DMS 273 (cell line): ENCODE measurements around the gene BCL11B.

Source experiments
- DNase-seq: peaks from one replicate; lab custom pipeline; 2025; ENCODE audit not compliant: unreplicated experiment; lab: John Stamatoyannopoulos, UW

BCL11B gene

DNA sequence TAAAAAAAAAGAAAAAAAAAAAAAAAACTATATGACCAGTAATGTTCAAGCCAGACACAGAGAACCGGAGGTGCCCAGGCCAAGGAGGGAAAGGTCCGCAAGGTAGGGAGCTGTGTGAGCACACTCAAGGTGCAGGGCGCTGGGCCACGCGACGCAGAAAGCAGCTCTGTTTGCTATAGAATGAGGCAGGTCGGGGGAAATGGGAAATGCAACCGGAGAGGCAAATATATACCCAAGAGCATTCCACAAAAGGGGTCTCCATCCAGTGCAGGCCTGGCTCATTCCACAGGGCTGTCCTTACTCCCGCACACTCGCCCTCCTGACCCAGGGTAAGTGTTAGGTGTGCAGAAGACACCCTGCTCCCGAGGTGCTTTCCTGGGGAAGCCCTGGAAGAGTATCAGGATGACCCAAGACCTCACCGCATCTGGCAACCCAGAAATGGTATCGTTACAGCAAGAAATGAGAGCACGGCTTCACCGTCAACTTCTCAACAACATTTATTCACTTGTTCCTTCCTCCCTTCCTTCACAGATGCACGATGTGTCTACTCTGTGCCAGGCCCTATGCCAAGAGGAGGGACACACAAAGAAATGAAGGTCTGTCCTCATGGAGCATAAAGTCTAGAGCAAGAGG is 86.4 kb downstream of the BCL11B start:
- no peak for DNase-seq

DNA sequence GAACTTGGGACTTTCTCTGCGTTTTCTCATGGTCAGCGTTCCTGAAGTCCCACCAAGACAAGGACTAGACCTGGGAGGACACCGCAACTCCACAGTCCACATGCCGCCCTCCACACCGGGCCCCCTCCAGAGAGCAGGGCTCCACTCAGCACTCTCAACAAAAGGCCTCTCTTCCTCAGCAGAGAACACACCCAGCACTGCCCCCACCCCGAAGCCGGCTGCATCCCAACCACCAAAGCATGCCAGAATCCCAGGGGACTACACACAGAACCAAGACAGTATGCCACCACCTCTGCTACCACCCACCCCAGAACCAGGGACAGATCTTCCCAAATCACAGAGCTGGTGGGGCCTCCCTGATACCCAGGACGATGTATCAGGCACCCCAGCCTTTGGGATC is 88.3 kb downstream of the BCL11B start:
- no peak for DNase-seq

DNA sequence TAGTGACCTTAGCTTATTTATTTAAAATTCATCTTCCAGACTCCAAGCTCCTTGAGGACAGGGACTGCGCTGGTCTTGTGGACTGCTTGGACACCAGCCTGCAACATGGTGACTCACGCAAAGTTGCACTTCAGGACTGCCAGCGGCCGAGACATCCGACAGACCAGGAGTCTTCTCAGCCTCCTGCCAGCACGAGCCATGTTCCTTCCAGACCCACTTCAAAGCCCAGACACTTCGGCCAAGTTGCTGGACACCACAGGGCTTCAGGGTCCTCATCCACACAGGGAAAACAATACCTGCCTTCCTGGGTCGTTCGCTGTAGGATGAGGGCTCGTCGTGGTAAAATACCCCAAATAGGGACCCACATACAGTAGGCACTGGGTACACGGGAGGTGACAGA is 88.7 kb downstream of the BCL11B start:
- no peak for DNase-seq

DNA sequence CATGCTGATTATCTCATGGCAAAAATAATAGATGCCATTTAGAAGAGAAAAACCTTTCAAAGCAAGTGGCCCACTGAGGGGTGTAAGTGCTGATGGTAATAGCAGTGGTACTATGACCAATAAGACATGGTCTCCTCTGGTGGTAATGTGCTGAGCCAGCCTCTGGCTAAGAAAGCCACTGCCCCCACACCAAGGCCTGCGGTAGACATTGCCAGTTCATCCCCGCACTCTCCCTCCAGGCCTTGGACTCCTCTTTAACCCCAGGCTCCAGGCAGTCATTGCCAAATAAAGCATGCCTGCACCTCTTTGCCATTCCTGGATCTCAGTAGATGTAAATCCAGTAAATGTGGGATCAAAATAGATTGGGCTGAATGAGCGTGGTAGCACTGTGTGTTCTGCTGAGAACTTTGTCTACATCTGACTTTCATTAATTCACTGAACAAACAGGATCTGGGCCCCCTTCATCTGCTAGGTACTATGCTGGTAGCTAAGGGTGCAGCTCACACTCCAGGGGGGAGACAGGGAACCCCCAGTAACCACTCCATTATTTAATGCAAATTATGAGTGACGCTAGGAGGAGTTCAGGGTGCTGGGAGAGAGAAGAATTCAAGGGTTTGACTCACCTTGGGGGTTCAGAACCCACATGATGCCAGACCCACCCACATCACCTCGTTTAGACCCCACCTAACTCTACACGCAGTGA is 89.3 kb downstream of the BCL11B start:
- no peak for DNase-seq

DNA sequence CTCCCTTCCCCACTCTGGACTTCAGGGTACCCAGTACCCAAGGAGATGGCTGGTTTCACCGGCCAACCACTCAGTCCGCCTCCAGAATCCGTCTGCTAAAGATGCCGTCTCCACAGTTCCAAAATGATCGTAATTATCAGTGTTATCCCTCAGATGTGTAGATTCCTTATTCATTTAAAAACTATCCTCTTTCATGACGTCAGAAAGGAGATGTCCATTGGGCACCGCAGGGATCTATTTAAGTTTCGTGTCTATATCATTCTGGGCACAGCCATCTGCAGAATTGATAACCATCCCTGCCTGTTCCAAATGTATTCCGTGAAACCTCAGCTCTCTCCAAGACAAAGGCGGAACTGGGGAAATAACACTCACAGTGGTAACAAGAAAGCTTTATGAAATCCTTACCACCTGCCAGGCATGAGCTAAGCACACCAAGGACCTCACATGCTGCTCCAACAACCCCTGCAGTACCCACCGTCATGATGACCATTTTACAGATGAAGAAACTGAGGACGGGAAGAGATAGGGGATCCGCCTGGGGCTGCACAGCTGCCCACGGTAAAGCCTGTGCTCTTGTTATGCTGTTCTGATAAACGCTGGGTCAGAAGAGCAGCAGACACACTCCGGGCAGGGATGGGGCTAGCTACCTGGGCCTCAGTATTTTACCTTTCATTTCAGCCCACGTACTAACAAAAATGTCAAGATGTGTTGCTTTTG is 90.0 kb downstream of the BCL11B start:
- DNase-seq = no peak

DNA sequence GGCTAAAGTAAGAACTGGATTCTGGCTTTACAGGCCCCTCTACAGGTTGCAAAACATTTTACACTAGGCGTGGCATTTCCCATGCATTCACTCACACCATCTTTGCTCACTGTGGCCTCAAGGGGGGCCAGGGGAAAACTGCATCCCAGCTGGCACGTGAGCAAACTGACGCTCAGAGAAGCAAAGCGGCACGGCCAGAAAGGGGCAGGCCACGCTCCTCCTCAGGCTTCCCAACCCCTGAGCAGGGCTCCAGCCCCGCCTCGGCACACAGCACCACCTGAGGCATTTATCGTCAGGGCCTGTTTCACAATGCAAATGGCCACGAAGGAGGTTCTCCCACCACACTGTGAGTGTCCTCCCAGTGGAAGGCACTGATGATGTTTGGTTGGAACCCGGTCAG is 90.8 kb downstream of the BCL11B start:
- no peak for DNase-seq

DNA sequence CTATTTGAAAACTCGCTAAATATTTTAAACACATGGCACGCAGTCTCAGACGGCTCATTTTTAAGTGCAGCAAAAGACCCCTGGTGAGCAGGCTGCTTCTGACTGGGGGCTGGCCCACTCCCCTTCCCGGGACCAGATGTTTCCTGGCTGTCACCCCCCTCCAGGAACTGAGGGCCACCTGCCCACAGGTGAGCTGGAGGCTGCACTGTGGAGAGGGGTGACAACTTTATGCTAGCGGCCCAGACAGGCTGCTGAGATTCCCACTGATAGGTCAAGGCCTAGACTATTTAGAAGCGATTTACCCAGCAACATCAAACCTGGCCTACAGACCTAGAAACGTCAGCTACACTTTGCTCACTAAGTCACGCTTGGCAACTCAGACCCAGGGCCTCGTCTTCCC is 92.1 kb downstream of the BCL11B start:
- no peak for DNase-seq

DNA sequence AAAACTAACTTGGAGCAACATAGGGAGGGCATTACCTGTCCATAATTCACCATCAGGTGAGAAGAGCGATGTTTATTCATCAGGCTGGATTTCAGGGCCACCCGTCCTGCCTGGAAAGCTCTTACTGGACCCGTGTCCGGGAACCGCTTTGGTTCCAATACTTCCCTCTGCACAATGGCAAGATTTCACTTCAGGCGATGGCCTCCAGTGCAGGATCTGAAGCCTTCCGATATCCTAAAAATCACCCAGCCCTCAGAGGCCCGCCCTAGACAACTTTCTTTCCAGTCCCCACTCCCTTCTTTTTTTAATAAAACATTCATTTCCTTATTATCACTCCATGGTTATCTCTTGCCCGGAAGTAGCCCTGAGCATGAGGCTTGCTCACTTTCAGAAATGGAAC is 92.5 kb downstream of the BCL11B start:
- DNase-seq = no peak

DNA sequence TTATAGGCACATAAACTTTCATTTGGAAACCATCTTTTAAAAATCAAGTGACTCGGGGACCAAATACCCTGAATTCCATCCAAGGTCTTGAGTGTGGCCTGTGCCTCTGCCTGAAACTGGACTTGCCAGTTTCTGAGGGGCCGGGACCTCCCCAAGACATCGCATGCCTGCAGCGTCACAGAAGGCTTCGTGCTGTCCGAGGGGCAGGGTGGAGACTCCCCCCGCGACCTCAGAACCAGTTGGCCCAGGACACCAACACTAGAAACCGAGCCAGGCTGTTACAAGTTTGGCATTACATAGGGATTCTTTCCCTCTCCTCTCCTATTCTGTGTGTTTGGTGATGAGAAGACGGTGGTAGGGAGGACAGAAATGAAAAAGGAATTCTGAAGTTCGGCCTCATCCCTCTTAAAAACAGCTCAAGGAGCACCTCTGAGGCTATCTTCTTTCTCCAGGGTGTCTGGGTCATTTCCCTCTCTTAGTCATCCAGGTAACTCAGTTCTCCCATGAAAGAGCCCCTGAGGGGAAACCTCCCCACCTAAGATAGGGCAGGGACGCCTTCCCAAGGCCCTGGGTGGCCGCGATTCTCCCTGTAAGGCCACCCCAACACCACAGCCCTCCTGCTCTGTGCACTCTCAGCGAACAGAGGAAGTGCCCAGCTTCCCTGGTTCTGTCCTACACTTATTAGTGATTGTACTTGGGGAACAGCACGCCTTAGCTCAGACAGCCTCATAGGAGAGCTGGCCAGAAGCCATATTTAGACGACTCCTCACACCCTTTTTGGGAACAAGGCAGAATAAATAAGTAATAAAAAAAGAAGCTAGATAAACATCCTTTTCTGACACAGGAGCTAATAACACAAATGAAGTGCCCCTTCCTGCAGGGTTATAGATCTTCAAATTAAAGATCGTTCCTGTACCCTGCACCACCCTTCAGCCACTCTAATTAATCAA is 93.8 kb downstream of the BCL11B start:
- no peak for DNase-seq

DNA sequence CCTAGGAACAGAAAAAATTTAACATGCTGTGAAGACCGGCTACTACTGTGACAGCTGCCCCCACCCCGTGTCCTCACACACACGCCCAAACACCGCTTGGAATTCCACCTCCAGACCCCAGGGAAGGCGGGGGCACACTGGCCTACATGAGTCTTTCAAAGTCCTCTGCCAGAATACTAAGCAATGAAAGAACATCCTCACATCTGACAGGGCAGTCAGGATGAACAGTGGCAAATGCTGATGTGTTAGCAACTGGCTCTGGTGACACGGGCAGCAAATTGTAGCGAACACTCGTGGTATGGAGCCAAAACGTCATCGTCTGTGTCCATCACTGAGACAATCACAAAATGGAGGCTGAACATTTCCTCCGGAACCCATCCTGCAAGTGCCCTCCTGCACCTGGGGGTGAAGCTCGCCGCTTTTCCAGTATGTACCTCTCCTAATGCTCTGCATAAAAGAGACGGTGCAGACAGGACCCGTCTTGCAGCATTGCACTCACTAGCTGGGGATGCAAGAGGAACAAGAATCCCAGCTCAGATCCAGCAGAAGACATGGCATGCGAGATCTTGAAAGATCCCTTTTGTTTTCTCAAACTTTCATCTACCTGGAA is 94.8 kb downstream of the BCL11B start:
- DNase-seq = no peak

DNA sequence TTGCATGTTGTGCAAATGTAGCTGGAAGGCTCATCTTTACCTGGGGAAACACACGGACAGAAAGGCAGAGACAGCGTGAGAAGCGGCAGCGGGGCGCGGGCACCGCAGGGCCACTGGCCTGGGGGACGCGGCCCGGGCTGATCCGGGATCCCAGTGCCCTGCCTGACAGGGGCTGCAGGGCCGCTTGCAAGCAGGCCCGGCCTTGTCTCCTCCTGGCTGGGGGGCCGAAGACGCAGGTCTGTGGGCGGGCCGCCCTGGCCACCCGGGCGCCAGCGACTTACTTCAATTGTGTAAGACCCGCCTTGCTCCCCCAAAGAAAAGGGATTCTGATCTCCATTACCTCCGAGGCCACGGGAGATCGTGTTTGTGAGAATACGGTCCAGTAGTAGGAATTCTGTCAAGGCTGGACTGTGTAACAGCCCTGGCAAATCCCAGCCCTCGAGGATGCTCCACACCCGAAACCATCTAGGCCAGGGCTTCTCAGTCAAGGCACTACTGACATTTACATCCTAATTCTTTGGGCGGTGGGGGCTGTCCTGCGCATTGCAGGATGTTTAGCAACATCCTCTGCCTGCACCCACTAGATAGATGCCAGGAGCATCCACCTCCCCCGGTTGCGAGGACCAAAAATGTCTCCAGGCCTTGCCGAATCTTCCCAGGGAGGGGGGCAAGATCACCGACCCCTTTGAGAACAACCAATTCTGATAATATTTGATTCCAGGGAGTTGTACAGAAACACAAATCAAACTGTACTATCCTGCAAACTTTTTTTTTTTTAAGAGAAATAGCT is 95.6 kb downstream of the BCL11B start:
- no peak for DNase-seq

DNA sequence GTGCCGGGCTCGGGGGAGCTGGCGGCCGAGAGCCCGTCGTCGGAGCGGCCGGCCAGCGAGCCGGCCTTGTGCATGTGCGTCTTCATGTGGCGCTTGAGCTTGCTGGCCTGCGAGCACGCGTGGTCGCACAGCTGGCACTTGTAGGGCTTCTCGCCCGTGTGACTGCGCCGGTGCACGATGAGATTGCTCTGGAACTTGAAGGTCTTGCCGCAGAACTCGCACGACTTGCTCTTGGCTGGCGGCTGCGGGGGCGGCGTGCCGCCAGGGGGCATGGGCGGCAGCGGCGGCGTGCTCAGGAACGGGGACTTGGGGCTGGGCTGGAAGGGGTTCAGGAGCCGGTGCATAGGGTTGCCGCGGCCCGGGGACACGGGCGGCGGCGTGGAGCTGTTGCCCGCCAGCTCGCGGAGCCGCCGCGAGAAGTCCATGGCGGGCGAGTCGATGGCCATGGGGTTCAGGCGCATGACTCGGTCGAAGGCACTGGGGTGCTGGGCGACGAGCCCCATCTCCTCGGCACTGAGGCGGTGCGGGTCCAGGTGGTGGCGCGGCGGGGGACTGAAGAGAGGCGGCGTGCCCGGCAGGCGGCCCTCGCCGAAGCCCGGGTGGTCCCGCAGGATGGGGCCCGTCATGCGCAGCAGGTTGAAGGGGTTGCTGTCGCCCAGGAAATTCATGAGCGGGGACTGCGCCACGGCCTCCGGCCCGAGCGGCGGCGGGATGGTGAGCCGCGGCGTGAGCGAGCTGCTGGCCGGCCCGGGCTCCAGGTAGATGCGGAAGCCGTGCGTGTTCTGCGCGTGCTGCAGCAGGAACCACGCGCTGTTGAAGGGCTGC is 96.5 kb downstream of the BCL11B start:
- DNase-seq = no peak

DNA sequence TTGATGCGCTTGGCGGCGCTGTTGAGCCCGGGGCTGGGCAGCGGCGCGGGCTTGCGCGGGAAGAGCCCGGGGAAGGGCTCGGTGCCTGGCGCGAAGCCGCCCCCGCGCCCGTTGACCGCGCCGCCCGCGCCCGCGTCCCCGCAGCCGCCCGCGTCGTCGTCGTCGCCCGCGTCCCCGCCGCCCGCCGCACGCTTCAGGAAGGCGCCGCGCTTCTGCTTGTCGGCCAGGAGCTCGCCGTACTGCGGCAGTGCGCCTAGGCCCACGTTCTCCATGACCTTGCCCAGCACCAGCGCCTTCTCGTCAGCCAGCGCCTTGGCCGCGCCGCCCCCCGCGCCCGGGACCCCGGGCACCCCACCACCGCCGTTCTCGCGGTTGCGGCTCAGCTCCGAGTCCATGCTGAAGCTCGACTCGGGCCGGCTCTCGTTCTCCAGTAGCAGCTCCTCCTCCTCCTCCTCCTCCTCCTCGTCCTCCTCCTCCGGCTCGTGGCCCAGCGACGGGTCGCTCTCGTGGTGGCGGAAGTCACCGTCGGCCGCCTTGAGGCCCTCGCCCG is 97.2 kb downstream of the BCL11B start:
- no peak for DNase-seq

DNA sequence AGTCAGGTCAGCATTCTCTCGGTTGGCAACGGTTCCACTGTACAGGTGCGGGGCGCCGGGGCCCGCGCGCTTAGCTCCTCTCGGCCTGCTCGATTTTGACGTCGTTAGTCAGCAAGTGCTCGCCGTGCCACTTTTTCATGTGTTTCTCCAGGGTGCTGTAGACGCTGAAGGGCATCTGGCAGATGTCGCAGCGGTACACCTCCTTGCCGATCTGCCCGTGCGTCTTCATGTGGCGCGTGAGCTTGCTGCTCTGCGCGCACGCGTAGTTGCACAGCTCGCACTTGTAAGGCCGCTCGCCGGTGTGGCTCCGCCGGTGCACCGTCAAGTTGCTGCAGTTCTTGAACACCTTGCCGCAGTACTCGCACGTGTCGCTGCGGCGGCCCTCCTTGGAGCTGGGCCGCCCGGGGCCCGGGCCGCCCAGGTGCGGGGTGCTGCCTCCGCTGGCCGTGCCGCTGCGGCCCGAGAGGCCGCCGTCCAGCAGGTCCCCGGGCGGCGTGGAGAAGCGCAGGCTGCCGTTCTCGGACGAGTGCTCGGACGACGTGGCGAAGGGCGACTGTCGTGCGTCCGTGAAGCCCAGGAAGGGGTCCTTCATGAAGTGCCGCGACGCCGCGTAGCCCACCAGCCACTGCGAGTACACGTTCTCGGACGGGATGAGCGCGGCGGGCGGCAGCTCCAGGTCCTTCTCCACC is 97.8 kb downstream of the BCL11B start:
- DNase-seq = no peak

DNA sequence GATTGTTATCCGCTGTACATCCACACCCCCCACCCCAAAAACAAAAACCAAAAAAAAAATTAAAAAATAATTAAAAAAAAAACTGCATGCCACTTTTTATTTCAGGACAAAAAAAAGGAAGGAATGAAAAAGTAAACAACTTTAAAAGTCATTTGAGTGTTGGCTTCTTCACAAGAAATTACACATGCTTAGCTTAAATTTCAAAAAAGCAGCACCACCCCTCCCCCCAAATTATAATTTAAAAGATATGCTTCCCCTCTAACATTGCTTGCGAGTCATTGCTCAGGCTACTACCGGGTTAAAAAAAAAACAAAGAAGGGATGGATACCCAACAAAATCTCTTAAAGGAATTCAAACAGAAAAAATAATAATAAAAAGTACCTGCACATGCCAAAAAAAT is 98.5 kb downstream of the BCL11B start:
- no peak for DNase-seq

DNA sequence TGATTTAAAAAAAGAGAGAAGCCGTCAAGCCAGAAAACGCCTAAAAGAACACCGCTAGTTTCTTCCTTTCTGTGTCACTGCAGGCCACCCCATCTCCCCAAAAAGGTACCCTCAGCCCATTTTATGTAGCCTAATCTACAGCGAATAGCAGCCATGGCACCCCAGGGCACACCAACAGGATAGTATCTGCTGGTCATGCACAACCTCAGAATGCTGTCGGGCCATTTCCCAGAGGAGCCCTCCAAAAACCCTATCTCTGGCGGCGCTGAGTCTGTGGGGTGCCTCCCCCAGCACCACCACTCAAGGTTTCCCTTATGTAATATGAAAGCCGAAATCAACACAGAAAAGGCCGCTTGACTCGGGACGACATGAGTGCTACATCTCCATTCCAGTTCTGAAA is 98.9 kb downstream of the BCL11B start:
- DNase-seq = no peak

DNA sequence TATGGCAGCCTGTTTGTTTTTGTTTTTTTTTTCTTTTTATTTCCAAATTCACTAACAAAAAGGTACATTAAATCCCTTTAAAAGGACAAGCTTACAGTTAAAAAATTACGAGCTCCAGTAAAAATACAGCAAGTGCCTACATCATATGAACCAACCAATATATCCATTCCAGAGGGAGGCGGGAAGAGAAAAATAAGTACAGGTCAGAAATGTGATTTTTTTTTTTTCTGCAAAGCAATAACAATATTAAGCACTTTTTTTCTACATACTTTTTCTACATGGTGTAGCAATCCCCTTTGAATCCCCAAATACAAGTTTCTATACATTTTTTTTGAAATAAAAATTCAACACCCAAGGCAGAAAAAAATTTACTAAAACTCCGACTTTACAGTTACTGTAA is 100.6 kb downstream of the BCL11B start:
- DNase-seq = no peak

DNA sequence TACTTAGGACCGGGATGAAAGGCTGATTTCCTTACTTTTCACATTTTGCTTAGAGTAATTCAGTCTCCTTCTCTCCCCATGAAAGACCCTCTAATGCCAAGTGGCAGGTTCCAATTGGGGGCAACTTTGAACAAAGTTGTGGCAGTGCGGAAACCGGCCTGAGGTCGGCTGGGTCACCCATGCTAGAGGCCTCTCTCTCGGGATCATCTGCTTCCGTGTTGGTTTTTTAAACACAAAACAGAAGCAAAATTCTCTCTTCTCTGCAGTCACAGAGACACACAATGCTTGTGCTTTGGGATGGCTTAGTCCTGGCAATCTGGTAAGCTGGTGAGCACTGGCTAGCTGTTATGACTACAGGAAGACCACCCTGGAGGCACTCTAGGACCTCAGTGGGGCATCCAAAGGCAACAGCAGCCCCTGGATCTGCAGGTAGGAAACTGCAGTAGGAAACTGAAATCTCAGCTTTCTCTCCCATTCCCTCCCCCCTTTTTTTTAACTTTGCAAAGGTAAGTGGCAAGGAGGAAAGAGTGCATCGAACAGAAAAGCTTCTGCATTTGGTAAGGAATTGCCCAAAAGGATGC is 102.1 kb downstream of the BCL11B start:
- no peak for DNase-seq
